ENCODE results near the gene PCSK7. TPM values are rescaled to one million over a fixed set of nuclear protein-coding genes. Genes with fewer than 3 reads are reported as not detected.
A peak's percentile ranks its signal among the peaks of the same experiment; 100 is the strongest.

The PCSK7 gene
- total RNA-seq, 1 experiment from 2014 or later: 50.7 TPM

DNA sequence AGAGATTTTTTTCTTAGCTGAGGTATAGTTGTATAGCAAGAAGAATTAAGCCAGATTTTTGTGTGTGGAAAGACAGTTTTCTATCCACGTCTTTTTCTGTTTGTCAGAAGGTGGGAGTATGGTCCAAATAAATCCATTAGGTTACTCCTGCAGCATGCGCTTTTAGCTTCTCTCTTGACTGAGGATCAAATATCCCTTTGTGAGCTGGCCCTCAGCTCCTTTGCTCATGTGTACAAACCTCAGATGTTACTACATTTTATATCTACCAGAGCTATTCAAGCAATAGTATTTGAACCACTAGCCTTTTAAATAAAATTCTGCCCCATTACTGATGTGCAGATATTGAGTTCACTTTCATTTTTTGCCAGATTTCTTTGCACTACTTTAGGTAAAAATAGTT lies 62.1 kb downstream of the PCSK7 start:
- H3K79me1 ChIP-seq (ENCODE audit: insufficient read depth, low read depth, low read length, poor library complexity, severe bottlenecking): no peaks in the 10 kb centered on the region

More for the DNA sequence above, 62.1 kb downstream of the PCSK7 start:
- Mint-ChIP-seq H3K4me1 (peaks cover 17 to 23% of the 10 kb centered on the region in 2 experiments), H3K4me3 (no peak overlapping the region), H3K36me3 (ENCODE audit: insufficient read depth in 1 of 3, low read depth in 3 of 3) (peaks cover 18 to 71% (median 57%) of the 10 kb centered on the region in 3 experiments; a peak in 6 of 7 replicates), H3K27ac (peak overlapping the region in 1 of 3 experiments; percentile 55; a peak in 1 of 7 replicates), H3K27me3 (ENCODE audit: low read depth) (no peaks in the 10 kb centered on the region), H3K9me3 (no peaks in the 10 kb centered on the region)
- Histone ChIP-seq H2BK12ac (ENCODE audit: insufficient read length, low read depth, low read length) (no peak overlapping the region), H2BK5ac (ENCODE audit: insufficient read length, low read length) (no peak overlapping the region), H3K27ac (ENCODE audit: insufficient read length, low read depth, low read length) (no peak overlapping the region), H3K56ac (ENCODE audit: insufficient read length, low read depth, low read length) (no peak overlapping the region), H2BK20ac (ENCODE audit: low read depth, low read length, poor library complexity, severe bottlenecking) (no peak overlapping the region), H3K9me3 (ENCODE audit: control insufficient read depth, low read depth, low read length) (no peaks in the 10 kb centered on the region), H3K4me1 (ENCODE audit: insufficient read depth, low read length) (no peaks in the 10 kb centered on the region), H3K23ac (ENCODE audit: insufficient read length, low read depth, low read length) (no peak overlapping the region), H3K23me2 (ENCODE audit: insufficient read length, low read depth, low read length, poor library complexity, severe bottlenecking) (no peaks in the 10 kb centered on the region), H3K4ac (ENCODE audit: low read depth, low read length) (no peak overlapping the region), H3T11ph (ENCODE audit: low read length) (no peak overlapping the region), H2BK15ac (ENCODE audit: low read depth, low read length) (no peak overlapping the region), H4K5ac (ENCODE audit: insufficient read length, low read depth, low read length) (no peak overlapping the region), H3K79me2 (ENCODE audit: insufficient read depth, low read length) (no peaks in the 10 kb centered on the region), H3K4me2 (ENCODE audit: insufficient read depth, insufficient read length, low read length) (no peak overlapping the region), H2AK5ac (ENCODE audit: insufficient read length, low read length) (no peak overlapping the region), H3K14ac (ENCODE audit: insufficient read depth, low read length) (no peak overlapping the region), H2BK120ac (ENCODE audit: low read depth, low read length, poor library complexity, severe bottlenecking) (no peak overlapping the region), H3K18ac (ENCODE audit: insufficient read length, low read depth, low read length) (no peak overlapping the region), H2AFZ (ENCODE audit: low read length) (no peak overlapping the region), H4K20me1 (ENCODE audit: control insufficient read depth, insufficient read depth, insufficient read length) (no peaks in the 10 kb centered on the region), H3K27me3 (ENCODE audit: insufficient read depth, low read length) (no peaks in the 10 kb centered on the region), H4K8ac (replicated peaks; ENCODE audit: insufficient read length, low read depth, low read length) (no peak overlapping the region), H3K9ac (ENCODE audit: extremely low read depth, insufficient read length, low read length) (no peak overlapping the region), H4K91ac (ENCODE audit: insufficient read length, low read depth, low read length) (no peak overlapping the region)
- no peak for DNase-seq
- TF ChIP-seq, protein P1, sequence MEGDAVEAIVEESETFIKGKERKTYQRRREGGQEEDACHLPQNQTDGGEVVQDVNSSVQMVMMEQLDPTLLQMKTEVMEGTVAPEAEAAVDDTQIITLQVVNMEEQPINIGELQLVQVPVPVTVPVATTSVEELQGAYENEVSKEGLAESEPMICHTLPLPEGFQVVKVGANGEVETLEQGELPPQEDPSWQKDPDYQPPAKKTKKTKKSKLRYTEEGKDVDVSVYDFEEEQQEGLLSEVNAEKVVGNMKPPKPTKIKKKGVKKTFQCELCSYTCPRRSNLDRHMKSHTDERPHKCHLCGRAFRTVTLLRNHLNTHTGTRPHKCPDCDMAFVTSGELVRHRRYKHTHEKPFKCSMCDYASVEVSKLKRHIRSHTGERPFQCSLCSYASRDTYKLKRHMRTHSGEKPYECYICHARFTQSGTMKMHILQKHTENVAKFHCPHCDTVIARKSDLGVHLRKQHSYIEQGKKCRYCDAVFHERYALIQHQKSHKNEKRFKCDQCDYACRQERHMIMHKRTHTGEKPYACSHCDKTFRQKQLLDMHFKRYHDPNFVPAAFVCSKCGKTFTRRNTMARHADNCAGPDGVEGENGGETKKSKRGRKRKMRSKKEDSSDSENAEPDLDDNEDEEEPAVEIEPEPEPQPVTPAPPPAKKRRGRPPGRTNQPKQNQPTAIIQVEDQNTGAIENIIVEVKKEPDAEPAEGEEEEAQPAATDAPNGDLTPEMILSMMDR (conservative IDR thresholded peaks at IDR 0.05): no peak
- WGBS (ENCODE audit: extremely low coverage, insufficient read length, low lambda C conversion rate): no CpG with 5 or more reads among the region's 2 CpGs
